ENCODE results near the gene ITGB7. TPM values are rescaled to one million over a fixed set of nuclear protein-coding genes. Genes with fewer than 3 reads are reported as not detected.

Gene ITGB7
- total RNA-seq, 4 donors from 2014 or later: 1.1 to 1.8 (median 1.4) TPM

DNA sequence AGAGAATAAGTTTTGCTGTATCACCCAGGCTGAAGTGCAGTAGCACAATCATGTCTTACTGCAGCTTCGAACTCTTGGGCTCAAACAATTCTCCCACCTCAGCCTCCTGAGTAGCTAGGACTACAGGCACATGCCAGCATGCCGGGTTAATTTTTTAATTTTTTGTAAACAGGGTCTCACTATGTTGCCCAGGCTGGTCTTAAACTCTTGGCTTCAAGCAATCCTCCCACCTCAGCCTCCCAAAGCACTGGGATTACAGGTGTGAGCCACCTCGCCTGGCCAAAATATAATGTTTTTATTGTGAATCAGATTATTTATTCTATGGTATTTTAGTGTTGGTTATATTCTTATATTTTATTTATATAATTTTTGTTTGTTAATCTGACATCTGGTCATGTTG is 30.3 kb downstream of the ITGB7 start:
- no peak overlapping the region for H3K4me3 ChIP-seq
- intact Hi-C loops (cut with DNase I): no loop called here
- no peaks in the 10 kb centered on the region for H3K27me3 ChIP-seq
- H3K9me3 ChIP-seq: no peaks in the 10 kb centered on the region
- no peak for DNase-seq (ENCODE audit: extremely low spot score)
- H3K36me3 ChIP-seq: peaks cover 0 to 16% (median 4%) of the 10 kb centered on the region in 4 donors
- H3K27ac ChIP-seq (replicated peaks in 1 of 4): no peak overlapping the region
- peaks cover 13 to 36% (median 31%) of the 10 kb centered on the region in 4 donors for H3K4me1 ChIP-seq
- TF ChIP-seq POLR2AphosphoS5 (IDR thresholded peaks at IDR 0.05): no peak
- WGBS: 99% methylated on average over 3 of the region's 3 CpGs

- no peaks in the 10 kb centered on the region for H3K9me3 ChIP-seq
- H3K4me3 ChIP-seq: no peak overlapping the region
- TF ChIP-seq, protein P1, sequence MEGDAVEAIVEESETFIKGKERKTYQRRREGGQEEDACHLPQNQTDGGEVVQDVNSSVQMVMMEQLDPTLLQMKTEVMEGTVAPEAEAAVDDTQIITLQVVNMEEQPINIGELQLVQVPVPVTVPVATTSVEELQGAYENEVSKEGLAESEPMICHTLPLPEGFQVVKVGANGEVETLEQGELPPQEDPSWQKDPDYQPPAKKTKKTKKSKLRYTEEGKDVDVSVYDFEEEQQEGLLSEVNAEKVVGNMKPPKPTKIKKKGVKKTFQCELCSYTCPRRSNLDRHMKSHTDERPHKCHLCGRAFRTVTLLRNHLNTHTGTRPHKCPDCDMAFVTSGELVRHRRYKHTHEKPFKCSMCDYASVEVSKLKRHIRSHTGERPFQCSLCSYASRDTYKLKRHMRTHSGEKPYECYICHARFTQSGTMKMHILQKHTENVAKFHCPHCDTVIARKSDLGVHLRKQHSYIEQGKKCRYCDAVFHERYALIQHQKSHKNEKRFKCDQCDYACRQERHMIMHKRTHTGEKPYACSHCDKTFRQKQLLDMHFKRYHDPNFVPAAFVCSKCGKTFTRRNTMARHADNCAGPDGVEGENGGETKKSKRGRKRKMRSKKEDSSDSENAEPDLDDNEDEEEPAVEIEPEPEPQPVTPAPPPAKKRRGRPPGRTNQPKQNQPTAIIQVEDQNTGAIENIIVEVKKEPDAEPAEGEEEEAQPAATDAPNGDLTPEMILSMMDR (IDR thresholded peaks at IDR 0.05): no peak
- no peak for DNase-seq (ENCODE audit: extremely low spot score)
- H3K27ac ChIP-seq (replicated peaks in 1 of 4): no peak overlapping the region
- peaks cover 0 to 24% (median 16%) of the 10 kb centered on the region in 4 donors for H3K36me3 ChIP-seq
- peaks cover 8 to 37% (median 30%) of the 10 kb centered on the region in 4 donors for H3K4me1 ChIP-seq
- WGBS: 88% methylated on average over 4 of the region's 4 CpGs
- intact Hi-C loops (cut with DNase I): no loop called here
- no peaks in the 10 kb centered on the region for H3K27me3 ChIP-seq
Measured at GRCh38 chr12:53174881-53175491, 32.1 kb downstream of the ITGB7 start.

DNA sequence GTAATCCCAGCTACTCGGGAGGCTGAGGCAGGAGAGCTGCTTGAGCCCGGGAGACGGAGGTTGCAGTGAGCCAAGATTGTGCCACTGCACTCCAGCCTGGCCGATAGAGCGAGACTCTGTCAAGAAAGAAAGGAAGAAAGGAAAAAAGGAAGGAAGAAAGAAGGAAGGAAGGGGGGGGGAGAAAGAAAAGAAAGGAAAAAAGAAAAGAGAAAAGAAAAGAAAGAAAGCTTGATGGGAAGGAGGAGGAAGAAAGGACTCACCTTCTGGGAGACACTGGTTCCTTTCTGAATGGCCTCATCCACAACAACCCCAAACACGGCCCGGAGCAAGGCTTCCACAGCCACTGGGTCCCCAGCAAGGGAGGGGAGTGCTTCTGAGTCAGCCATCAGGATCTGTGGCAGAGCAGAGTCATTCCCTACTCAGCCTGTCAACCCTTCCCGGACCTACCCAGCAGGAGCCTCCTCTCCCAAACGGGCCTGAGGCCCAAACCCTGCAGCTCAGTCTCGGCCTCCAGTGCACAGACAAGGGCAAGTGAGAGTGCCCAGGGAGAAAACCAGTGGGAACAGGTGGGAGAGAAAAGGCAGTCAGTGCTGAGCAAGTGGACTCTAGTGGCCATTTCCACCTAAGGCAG is 33.9 kb downstream of the ITGB7 start:
- peaks cover 0 to 29% (median 22%) of the 10 kb centered on the region in 4 donors for H3K4me1 ChIP-seq
- no peak for TF ChIP-seq POLR2AphosphoS5 (IDR thresholded peaks at IDR 0.05)
- TF ChIP-seq POLR2A (IDR thresholded peaks at IDR 0.05; ENCODE audit: low read depth): no peak
- TF ChIP-seq, protein P1 (IDR thresholded peaks at IDR 0.05): no peak
- TF ChIP-seq EP300 (IDR thresholded peaks at IDR 0.05): no peak
- intact Hi-C loops (cut with DNase I): no loop called here
- peak overlapping the region; percentile 39 to 69 (median 62) for H3K27ac ChIP-seq (replicated peaks in 1 of 4)
- no peaks in the 10 kb centered on the region for H3K27me3 ChIP-seq
- WGBS: 88% methylated on average over 9 of the region's 10 CpGs
- no peak for DNase-seq (ENCODE audit: extremely low spot score)
- no peak overlapping the region for H3K4me3 ChIP-seq
- H3K36me3 ChIP-seq: peaks cover 0 to 31% (median 26%) of the 10 kb centered on the region in 4 donors
- no peaks in the 10 kb centered on the region for H3K9me3 ChIP-seq

DNA sequence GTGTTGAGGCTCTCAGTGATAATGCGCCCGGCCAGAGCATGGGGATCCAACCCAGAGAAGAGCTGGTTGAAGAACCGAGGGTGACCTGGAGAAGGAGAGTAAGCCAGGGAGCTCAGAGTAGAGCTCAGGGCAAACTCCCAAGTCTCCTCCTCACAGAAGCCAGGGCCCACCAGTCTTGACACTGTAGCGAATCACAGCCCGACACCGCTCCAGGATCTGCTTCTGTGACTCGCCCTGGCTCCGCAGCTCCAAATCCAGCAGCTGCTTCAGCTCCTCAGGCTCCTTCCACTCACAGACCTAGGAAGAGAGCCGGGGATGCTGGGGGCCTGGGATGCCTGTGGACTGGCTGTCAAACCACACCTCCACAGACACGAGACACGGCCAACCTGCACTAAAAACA is 34.7 kb downstream of the ITGB7 start:
- no peaks in the 10 kb centered on the region for H3K9me3 ChIP-seq
- peak overlapping the region; percentile 39 to 69 (median 62) for H3K27ac ChIP-seq (replicated peaks in 1 of 4)
- H3K36me3 ChIP-seq: peaks cover 0 to 33% (median 28%) of the 10 kb centered on the region in 4 donors
- no peak for DNase-seq (ENCODE audit: extremely low spot score)
- WGBS: 56% methylated on average over 4 of the region's 11 CpGs
- no peak overlapping the region for H3K4me3 ChIP-seq
- TF ChIP-seq POLR2AphosphoS5 (IDR thresholded peaks at IDR 0.05) (no peak), POLR2A (IDR thresholded peaks at IDR 0.05; ENCODE audit: low read depth) (no peak), EP300 (IDR thresholded peaks at IDR 0.05) (no peak)
- TF ChIP-seq, protein P1 (IDR thresholded peaks at IDR 0.05): no peak
- H3K27me3 ChIP-seq: no peaks in the 10 kb centered on the region
- intact Hi-C loops (cut with DNase I): no loop called here
- H3K4me1 ChIP-seq: peaks cover 0 to 29% (median 22%) of the 10 kb centered on the region in 4 donors

DNA sequence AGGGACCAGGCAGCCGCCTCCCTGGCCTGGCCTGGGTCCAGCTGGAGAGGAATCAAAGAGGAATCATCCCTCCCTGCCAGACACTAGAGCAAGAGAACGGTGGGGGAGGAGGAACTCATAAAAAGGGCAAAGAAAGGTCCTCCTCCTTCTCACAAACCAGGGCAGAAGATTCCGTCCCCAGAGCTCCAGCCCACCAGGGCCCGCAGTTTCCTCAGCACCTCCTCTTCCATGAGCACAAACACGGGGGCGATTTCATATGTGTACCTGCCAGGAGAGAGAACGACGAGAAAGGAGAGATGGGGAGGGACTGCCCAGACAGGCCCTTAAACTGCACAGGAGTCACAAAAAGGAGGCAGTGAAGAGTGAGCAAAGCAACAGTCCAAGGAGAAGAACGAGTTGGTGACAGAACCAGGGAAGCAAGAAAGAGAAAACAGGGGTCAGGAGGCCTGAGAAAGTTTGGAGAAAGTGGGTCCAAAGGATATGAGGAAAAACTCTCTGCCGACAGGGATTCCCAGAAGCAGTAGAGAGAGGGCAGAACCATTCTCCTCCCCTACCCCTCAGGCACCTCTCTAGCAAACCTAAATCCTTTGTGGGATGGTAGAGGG is 35.2 kb downstream of the ITGB7 start:
- 42% methylated on average over 10 of the region's 10 CpGs for WGBS
- no peak for DNase-seq (ENCODE audit: extremely low spot score)

More for the DNA sequence above, 35.2 kb downstream of the ITGB7 start:
- peak overlapping the region; percentile 39 to 69 (median 62) for H3K27ac ChIP-seq (replicated peaks in 1 of 4)
- H3K27me3 ChIP-seq: no peaks in the 10 kb centered on the region
- no peak overlapping the region for H3K4me3 ChIP-seq
- peaks cover 0 to 38% (median 30%) of the 10 kb centered on the region in 4 donors for H3K36me3 ChIP-seq
- no peaks in the 10 kb centered on the region for H3K9me3 ChIP-seq
- intact Hi-C loops (cut with DNase I): no loop called here
- H3K4me1 ChIP-seq: peaks cover 0 to 29% (median 22%) of the 10 kb centered on the region in 4 donors
- no peak for TF ChIP-seq POLR2A (IDR thresholded peaks at IDR 0.05; ENCODE audit: low read depth)
- TF ChIP-seq, protein P1 (IDR thresholded peaks at IDR 0.05): no peak
- no peak for TF ChIP-seq EP300 (IDR thresholded peaks at IDR 0.05)
